GM21529 (cell line): Measurements from ENCODE around the gene NTN4.
"Not testable (repeated sequence)": the region's sequence is repeated elsewhere in the genome, so short reads cannot be mapped to it uniquely, and the experiment has no call there.

Experiments
- ATAC-seq: cut with Tn5 transposase; IDR thresholded peaks from one replicate; pipeline ENCODE4 v1.9.1; 2021; ENCODE audit not compliant: unreplicated experiment

The NTN4 gene

GRCh38 chr12:95629392-95629791, 161.2 kb downstream of the NTN4 start:
- no peak for ATAC-seq

GRCh38 chr12:95626854-95627253, 163.7 kb downstream of the NTN4 start:
- no peak for ATAC-seq

DNA sequence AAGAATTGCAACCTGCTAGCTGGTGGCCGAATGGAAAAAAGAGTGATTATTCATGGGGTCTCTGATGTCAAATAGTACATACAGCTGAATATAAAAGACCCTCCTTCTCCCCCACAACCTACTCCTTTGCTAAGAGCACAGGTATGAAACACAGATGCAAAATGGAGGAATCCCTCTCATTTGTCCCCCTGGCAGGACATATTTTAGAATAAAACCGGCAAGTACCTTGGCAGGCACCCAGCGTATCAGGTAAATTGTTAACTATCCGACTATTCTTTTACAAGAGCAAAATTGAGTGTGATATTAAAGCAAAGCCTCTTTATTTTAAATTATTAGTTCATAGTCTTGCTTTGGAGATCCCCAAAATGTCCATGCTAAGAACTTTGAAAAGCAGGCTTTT, 165.6 kb downstream of the NTN4 start:
- ATAC-seq: no peak

DNA sequence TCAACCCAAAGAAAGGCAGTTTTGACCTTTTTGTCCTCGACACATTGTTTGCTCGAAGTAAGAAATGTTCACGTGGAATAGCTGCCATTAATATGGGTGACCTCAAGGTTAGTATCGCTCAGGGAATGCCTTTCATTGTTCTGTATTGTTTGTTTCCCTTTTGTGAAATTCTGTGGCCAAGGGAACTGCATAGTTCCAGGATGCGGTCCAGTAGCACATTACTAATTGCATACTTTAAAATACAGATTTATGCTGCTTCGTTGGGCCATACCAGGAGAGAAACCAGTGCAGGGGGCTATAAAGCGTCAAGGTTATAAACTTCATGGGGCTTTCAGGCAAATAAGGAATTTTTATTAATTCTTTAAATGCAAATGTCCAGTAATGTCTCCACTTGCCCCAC, 166.0 kb downstream of the NTN4 start:
- no peak for ATAC-seq

GRCh38 chr12:95623554-95624170, 166.9 kb downstream of the NTN4 start:
- ATAC-seq: no peak

GRCh38 chr12:95622879-95623278, 167.7 kb downstream of the NTN4 start:
- ATAC-seq: no peak

DNA sequence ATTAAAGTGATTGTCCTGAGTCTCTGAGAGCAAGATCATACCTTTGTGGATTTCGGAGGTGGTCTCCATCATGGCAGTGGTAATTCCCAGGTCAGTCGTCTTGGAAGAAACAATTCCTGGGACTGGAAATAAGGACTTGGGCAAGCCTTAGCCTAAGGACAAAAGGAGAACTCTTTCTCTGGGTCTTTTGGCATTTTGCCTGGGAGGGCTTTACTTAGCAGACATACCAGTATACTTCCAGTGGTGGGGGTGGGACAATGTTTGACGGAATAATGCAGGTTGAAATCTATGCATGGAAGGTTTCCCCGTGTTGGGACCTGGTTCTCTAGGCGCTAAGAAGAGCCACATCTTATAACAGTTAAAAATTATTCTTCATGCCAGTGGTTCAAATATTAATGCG, 168.8 kb downstream of the NTN4 start:
- ATAC-seq: no peak

DNA sequence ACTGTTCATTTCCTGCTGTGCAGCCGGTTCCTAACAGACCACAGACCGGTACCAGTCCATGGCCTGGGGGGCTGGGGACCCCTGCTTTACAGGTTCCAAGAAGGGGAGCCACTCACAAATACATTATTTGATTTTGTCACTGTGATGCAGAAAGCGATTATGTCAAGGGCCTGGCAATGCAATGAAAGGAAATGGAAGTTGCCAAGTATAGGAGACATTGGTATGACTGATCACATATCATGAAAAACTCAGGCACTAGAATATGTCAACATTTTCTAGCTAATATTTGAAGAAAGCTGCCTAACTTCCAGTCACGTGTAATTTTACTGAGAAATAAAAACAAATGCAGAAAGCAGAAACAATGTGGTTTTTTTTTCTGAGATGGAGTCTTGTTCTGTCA, 170.4 kb downstream of the NTN4 start:
- ATAC-seq: no peak

GRCh38 chr12:95616470-95616869, 174.1 kb downstream of the NTN4 start:
- not testable (repeated sequence) for ATAC-seq

- ATAC-seq: no peak
Measured at GRCh38 chr12:95615749-95616148, 174.8 kb downstream of the NTN4 start.

DNA sequence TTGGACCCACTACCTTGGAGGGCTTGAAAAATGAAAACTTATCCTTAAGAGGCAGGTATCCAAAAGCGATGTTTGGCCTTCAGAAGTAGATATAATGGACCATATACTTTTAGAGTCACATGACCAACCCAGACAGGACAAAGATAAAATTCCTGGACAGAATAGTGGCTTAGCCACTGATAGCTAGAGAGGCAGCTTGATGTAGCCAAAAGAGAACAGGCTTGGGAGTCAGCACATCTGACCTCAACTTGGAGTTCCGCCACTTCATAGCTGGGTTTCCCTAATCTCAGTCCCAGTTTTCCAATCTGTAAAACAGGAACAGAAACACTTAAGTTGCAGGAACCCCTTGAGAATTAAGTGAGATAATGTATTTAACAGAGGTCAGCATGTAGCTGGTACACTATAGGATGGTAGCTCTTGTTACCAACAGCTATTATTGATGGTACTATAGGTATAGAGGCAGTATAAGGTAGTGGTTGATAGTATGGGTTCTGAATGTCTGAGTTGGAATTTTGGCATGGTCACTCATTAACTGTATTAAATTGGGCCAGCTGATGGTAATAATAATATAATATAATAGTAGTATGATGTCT, 176.1 kb downstream of the NTN4 start:
- no peak for ATAC-seq

DNA sequence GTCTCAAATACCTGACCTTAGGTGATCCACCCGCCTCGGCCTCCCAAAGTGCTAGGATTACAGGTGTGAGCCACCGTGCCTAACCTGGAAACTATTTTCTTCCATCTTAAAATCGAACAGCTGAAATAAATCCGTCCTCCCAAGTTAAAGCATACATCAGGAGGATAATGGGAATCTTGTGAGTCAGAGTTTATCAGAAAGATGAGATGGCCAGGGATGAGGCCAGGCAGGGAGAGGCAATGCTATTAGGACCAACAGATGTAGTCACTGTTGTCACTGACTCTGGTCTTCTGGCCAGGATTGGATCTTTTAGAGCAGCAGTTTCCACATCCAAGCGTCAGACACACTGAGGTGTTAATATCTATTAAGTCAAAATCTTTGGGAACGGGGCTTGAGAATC, 177.5 kb downstream of the NTN4 start:
- ATAC-seq: no peak

DNA sequence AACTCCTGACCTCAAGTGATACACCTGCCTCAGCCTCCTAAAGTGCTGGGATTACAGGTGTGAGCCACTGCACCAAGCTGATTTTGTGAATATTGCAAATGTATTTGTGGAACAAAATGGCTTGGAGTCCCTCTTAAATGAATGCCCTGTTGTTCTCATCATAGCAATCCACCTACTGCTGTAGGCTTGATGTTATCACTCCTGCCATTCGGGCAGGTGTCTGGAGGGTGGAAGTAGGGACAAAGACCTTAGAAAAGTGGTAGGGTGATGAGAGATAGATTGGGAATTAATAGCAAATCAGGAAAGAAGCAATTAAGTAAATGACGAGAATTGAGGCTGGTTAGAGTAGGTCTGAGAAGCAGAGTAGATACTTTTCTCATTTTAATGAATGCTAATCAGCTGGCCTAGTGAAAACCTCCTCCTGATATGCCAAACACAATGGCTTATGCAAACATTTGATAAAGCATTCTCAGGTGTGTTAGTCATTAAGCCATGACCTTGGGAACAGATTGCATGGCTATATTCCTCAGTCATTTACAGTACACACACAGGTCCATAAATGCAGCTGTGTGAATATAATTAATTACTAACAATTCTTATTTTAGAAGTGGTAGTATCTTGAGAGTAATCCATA, 178.8 kb downstream of the NTN4 start:
- ATAC-seq: no peak

- no peak for ATAC-seq
Measured at GRCh38 chr12:95608252-95609033, 182.1 kb downstream of the NTN4 start.
